Measurements from ENCODE around the gene CDC25A. TPM values are rescaled to one million over a fixed set of nuclear protein-coding genes. Genes with fewer than 3 reads are reported as not detected.

CDC25A gene
- total RNA-seq, 3 donors from 2014 or later, result 31.5 to 52.5 (median 40.1) TPM

DNA sequence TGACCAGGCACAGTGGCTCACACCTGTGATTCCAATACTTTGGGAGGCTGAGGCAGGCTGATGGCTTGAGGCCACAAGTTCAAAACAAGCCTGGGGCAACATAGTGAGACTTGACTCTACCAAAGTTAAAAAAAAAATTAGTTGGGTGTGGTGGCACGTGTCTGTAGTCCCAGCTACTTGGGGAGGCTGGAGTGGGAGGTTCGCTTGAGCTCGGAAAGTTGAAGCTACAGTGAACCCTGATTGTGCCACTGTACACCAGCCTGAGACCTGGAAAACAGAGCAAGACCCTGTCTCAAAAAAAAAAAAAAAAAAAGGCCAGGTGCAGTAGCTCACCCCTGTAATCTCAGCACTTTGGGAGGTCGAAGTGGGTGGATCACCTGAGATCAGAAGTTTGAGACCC is 3.1 kb downstream of the CDC25A start:
- no peak overlapping the region for H3K4me3 Mint-ChIP-seq
- no peak for ATAC-seq
- peaks cover 9% of the 10 kb centered on the region for H3K36me3 Mint-ChIP-seq (ENCODE audit: insufficient read depth)

DNA sequence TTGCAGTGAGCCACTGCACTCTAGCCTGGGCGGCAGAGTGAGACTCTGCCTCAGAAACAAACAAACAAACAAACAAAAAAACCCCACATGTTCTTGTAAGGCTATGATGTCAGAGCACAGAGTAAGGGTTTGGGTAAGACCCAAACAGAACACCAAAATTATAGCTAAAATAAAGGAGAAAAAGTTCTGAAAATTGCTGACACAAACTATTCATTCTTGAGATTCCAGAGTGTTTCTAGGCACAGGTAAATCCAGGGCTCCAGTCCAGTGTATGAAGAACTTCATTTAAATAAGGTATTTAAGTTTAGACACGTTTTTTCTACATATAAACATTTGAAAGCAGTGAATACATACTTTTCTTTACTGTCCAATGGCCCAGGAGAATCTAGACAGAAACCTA is 3.9 kb downstream of the CDC25A start:
- Mint-ChIP-seq H3K36me3 (ENCODE audit: insufficient read depth) (peaks cover 9% of the 10 kb centered on the region), H3K27me3 (ENCODE audit: low read depth) (peaks cover 26% of the 10 kb centered on the region), H3K4me3 (no peak overlapping the region), H3K4me1 (ENCODE audit: low read depth) (peaks cover 7% of the 10 kb centered on the region), H3K9me3 (no peaks in the 10 kb centered on the region)
- ATAC-seq (no peak), DNase-seq (no peak)

More for the DNA sequence above, 3.1 kb downstream of the CDC25A start:
- Mint-ChIP-seq H3K27me3 (ENCODE audit: low read depth) (peaks cover 26% of the 10 kb centered on the region), H3K4me1 (ENCODE audit: low read depth) (peaks cover 7% of the 10 kb centered on the region), H3K9me3 (no peaks in the 10 kb centered on the region)
- no peak for DNase-seq

DNA sequence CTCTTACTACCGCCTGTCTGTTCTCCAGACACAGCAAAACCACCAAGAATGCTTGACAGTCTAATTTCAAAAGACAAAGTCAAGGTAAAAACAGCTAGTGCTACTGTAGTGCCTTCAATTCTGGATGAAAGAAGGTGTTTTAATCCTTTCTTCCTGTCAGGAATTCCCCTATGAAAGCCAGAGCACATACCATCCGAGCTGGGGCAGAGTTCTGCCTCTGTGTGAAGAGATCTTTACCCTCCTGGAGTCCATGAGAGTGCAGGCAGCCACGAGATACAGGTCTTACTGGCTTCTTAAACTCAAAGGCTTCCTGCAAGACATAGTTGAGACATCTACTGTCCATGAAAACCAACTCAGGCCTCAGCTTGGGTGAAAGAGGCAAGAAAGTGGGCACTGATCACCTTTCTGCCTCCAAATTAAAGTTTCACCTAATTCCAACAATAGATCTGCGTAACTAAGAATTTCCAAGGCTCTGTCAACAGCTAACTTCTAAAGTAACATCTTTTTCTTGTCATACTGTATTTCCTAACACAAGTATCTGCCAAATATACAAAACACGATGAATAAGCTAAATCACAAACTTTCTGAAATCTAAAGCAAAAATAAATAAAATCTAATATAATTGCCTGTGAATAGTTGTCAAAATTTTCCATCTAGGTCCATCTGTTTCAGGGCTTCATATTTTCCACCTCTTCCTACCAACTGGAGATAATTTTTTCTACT is 7.5 kb downstream of the CDC25A start:
- no peak overlapping the region for H3K4me3 Mint-ChIP-seq
- no peaks in the 10 kb centered on the region for H3K9me3 Mint-ChIP-seq
- H3K27me3 Mint-ChIP-seq (ENCODE audit: low read depth), result peaks cover 13% of the 10 kb centered on the region
- DNase-seq (no peak), ATAC-seq (no peak)
- H3K36me3 Mint-ChIP-seq (ENCODE audit: insufficient read depth), result peaks cover 2% of the 10 kb centered on the region
- no peaks in the 10 kb centered on the region for H3K4me1 Mint-ChIP-seq (ENCODE audit: low read depth)

DNA sequence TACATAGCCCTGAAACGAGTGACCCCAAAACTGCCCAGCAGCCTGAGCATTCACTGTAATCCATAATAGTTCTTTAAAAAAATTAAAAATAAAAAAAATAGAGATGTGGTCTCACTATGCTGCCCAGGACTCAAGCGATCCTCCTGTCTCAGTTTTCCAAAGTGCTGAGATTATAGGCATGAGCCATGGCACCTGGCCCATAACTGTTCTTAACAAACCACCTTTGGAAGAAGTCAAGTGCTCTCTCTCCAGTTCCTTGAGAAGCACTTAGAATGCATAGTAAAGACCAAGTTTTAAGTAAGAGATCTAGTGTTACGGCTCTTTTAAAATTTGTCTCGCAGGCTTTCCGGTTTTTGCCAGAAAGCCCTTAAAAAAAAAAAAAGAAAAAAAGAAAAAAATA is 8.2 kb downstream of the CDC25A start:
- no peak for ATAC-seq
- Mint-ChIP-seq H3K27me3 (ENCODE audit: low read depth) (peaks cover 6% of the 10 kb centered on the region), H3K36me3 (ENCODE audit: insufficient read depth) (peaks cover 2% of the 10 kb centered on the region), H3K4me1 (ENCODE audit: low read depth) (no peaks in the 10 kb centered on the region), H3K4me3 (no peak overlapping the region), H3K9me3 (no peaks in the 10 kb centered on the region)
- no peak for DNase-seq

DNA sequence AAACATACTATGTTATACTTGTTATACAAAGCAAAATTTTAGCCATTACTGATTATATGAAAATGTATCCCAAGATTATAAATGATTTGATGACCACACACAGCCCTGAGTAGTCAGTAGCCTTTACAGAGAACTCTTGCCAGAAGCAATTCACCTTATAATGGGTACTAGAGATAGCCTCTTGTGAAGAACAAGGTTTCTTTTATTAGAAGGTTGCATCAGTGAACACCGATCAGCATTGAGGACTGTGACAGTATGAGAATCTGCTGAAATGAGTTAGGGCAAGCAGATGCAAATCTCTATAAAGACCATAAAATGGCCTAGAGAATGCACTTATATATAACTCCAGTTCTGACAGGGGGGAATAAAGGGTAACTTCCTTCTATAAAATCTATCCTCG is 10.1 kb downstream of the CDC25A start:
- no peaks in the 10 kb centered on the region for H3K9me3 Mint-ChIP-seq
- no peak for ATAC-seq
- H3K27me3 Mint-ChIP-seq (ENCODE audit: low read depth), result no peaks in the 10 kb centered on the region
- H3K4me1 Mint-ChIP-seq (ENCODE audit: low read depth), result no peaks in the 10 kb centered on the region
- H3K36me3 Mint-ChIP-seq (ENCODE audit: insufficient read depth), result peaks cover 3% of the 10 kb centered on the region
- no peak for DNase-seq
- H3K4me3 Mint-ChIP-seq, result no peak overlapping the region

DNA sequence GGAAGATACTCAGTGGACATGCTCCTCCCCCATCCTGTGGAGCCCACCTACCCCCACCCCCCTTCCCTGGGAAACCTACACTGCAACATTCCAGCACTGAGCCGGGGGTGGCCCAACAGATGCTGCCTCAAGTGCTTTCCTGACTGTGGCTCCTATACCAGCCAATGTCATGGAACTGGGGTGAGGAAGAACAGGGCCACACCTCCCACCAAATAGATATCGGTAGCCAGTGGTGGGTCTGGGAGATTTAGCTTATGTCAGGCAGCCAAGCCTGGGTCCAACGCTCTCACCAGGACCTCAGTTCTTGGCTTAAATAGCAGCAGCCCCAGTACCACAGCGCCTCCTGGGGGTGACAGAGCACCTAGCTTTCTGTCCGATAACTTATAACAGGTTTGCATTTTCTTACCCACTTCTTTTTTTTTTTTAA is 30.3 kb downstream of the CDC25A start:
- ATAC-seq, result peak in 1 of 2 donors; percentile 30
- H3K36me3 Mint-ChIP-seq (ENCODE audit: insufficient read depth), result no peaks in the 10 kb centered on the region

DNA sequence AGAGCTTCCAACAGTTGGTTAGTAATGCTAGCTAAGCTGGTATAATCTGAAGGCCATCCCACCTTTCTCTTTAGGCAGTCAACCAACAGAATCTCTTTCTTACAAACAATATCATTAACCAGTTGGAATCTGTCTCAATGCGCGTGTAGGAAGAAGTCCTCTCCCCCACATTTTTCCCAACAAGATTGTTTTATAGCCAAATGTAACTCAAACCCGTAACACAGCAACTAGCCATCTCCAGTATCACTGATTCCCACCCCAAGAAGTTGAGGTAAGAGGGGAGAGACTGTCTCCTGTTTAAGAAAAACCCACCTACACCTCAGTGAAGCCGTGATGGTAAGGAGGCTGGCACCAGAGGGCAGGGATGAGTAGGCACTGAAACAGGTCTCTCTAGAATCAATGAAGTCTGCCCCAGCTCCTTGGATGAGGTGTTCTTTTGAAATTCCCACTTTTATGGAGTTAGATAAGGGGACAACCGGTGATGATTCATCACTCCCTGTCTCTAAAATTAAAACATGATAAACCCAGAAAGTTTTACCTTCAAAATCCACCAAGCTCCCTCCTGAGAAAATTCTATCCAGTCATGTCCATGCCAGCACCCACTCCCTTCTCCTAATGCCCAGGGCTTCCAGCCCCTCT is 30.9 kb downstream of the CDC25A start:
- DNase-seq (no peak), ATAC-seq (no peak)
- H3K27me3 Mint-ChIP-seq (ENCODE audit: low read depth), result no peaks in the 10 kb centered on the region
- no peaks in the 10 kb centered on the region for H3K36me3 Mint-ChIP-seq (ENCODE audit: insufficient read depth)
- H3K9me3 Mint-ChIP-seq, result no peaks in the 10 kb centered on the region
- H3K4me3 Mint-ChIP-seq, result no peak overlapping the region
- H3K4me1 Mint-ChIP-seq (ENCODE audit: low read depth), result no peaks in the 10 kb centered on the region

More for the DNA sequence above, 30.3 kb downstream of the CDC25A start:
- DNase-seq, result peak; percentile 26
- Mint-ChIP-seq H3K4me3 (no peak overlapping the region), H3K27me3 (ENCODE audit: low read depth) (no peaks in the 10 kb centered on the region), H3K9me3 (no peaks in the 10 kb centered on the region), H3K4me1 (ENCODE audit: low read depth) (no peaks in the 10 kb centered on the region)

DNA sequence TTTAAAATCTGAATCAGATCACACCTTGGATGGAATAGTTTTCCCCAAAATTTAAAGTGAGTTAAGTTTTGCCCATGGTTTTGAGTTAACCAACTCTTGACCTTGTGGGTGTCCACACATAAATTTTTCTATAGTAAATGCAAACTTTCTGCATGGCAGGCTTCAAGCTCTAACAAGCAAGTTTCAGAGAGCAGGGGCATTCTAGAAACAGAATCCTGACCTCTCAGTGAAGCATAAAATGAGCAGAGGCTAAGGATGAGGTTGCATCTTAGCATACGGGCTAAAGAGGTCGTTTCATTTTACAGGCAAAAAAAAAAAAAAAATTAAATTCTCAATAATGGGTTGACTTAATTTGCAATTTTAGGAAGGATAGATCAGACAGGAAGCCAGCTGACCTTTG is 32.1 kb downstream of the CDC25A start:
- no peaks in the 10 kb centered on the region for H3K36me3 Mint-ChIP-seq (ENCODE audit: insufficient read depth)
- H3K27me3 Mint-ChIP-seq (ENCODE audit: low read depth), result no peaks in the 10 kb centered on the region
- DNase-seq (no peak), ATAC-seq (no peak)
- H3K9me3 Mint-ChIP-seq, result no peaks in the 10 kb centered on the region
- no peaks in the 10 kb centered on the region for H3K4me1 Mint-ChIP-seq (ENCODE audit: low read depth)
- H3K4me3 Mint-ChIP-seq, result no peak overlapping the region

DNA sequence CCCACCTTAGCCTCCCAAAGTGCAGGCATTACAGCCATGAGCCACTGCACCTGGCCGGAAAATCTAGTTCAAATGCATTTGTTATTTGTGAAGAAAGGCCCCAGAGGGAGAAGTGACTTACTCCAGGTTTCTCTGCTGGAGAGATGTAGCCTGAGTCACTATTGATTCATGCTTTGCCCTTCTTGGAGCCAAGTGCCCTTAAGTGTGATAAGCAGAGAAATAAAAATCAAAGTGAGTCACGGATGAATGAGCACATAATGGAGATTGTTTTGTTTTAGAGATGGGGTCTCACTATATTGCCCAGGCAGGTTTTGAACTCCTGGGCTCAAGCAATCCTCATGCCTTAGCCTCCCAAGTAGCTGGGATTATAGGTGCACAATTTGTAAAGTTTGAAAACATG is 33.1 kb downstream of the CDC25A start:
- no peaks in the 10 kb centered on the region for H3K27me3 Mint-ChIP-seq (ENCODE audit: low read depth)
- DNase-seq (no peak), ATAC-seq (no peak)
- no peaks in the 10 kb centered on the region for H3K36me3 Mint-ChIP-seq (ENCODE audit: insufficient read depth)
- H3K4me3 Mint-ChIP-seq, result no peak overlapping the region
- no peaks in the 10 kb centered on the region for H3K4me1 Mint-ChIP-seq (ENCODE audit: low read depth)
- H3K9me3 Mint-ChIP-seq, result no peaks in the 10 kb centered on the region

DNA sequence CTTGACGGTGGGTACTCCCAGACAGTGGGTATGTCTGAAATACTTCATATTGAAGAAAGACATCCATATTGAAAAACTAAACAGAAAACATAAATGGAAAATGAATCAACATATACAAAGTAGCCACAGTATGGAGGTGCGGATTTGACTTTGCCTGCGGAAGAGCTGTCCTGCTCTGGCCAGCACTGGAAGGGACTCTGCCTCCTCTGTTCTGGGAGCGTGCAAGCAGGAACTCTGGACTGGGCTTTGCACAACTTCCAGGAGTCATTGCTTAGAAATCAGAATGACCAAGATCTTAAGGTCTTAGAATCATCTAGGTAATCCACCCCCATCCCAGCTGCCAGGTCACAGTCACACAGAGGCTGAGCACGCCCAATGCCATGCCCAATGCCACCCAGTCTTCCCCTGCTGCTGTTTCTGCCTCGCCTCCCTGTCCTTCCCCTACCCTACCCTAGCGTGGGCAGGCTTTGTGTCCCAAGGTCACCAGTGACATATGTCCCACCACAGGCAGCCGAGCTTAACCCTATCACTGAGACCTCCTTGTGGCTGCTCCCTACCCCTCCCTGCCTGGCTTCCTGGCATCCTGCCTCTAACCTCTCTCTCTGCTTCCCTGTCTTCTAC is 36.3 kb downstream of the CDC25A start:
- H3K36me3 Mint-ChIP-seq (ENCODE audit: insufficient read depth), result no peaks in the 10 kb centered on the region
- no peaks in the 10 kb centered on the region for H3K4me1 Mint-ChIP-seq (ENCODE audit: low read depth)
- H3K27me3 Mint-ChIP-seq (ENCODE audit: low read depth), result no peaks in the 10 kb centered on the region
- no peaks in the 10 kb centered on the region for H3K9me3 Mint-ChIP-seq
- no peak for ATAC-seq
- DNase-seq, result no peak
- H3K4me3 Mint-ChIP-seq, result no peak overlapping the region

DNA sequence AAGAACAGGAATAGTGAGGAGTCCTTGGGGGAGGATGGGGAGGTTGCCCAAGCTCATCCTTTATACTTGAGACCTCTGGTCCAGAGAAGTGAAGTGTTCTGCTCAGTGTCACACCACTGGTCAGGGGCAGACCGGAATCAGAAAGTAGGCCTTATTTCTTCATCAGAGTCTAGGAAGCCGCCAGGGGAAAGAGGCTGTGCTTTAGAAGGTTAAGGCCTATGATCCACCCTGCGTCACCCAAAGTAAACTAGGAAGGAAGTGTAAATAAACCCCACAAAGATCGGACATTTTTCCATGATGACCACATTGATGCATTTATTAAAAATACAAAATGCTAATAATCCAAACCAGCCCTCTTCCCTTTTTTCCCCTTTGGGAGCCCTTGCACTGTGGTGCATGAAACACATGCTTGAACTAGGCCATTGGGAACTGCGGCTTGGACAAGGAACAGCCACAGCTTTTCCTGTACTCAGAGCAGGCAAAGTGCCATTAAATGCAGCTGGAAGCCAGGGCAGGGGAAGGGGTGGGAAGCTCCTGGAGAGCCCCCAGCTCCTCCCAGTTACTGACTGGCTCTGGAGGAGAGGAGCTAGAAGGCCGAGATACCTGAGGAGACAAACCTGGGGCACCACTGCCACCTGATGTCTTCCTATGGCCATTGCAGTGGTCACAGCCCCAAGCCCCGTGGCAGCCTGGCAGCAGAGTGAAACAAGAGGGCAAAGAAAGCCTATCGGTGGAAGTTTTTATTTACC is 37.0 kb downstream of the CDC25A start:
- H3K9me3 Mint-ChIP-seq, result no peaks in the 10 kb centered on the region
- no peaks in the 10 kb centered on the region for H3K4me1 Mint-ChIP-seq (ENCODE audit: low read depth)
- H3K36me3 Mint-ChIP-seq (ENCODE audit: insufficient read depth), result no peaks in the 10 kb centered on the region
- ATAC-seq, result peak; percentile 80 to 85
- DNase-seq, result peak; percentile 30
- H3K4me3 Mint-ChIP-seq, result no peak overlapping the region
- H3K27me3 Mint-ChIP-seq (ENCODE audit: low read depth), result no peaks in the 10 kb centered on the region

DNA sequence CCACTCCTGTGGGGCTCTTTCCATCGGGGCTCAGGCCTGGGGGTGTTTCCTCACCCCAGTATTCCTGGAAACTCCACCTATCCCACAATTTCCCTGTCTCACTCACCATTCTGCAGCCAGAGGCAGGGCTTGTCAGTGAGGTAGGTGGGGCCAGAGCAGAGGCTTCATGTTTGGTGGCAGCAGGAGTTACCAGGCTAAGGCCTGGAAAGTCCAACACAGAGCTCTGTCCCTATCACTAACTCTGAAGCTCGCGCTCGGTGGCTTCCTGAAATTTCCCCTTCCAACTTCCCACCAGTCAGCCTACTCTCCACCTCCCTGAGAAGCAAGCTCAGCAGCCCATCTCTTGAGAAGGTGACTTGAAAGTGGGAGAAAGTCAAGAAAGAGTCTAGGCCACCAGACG is 44.2 kb downstream of the CDC25A start:
- ATAC-seq (no peak), DNase-seq (no peak)
- Mint-ChIP-seq H3K4me1 (ENCODE audit: low read depth) (no peaks in the 10 kb centered on the region), H3K9me3 (no peaks in the 10 kb centered on the region), H3K36me3 (ENCODE audit: insufficient read depth) (no peaks in the 10 kb centered on the region), H3K4me3 (no peak overlapping the region), H3K27me3 (ENCODE audit: low read depth) (no peaks in the 10 kb centered on the region)

DNA sequence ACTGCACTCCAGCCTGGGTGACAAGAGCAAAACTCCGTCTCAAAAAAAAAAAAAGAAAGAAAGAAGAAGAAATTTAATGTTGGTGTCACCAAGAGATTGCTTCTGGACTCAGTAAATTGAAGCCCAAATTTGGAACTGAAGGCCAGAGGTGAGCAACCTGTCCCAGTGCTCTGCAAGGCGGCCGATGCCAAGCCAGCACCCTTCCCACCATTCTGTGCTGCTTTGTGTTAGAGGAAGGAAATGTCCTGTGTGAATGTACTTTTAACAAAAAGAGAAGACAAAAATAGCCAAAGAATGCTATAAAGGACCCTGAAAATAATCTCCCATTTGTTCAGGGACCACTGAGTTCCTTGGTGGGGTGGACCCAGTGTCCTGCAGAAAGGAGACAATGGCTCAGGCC is 44.6 kb downstream of the CDC25A start:
- H3K9me3 Mint-ChIP-seq, result no peaks in the 10 kb centered on the region
- DNase-seq (no peak), ATAC-seq (no peak)
- no peak overlapping the region for H3K4me3 Mint-ChIP-seq
- no peaks in the 10 kb centered on the region for H3K27me3 Mint-ChIP-seq (ENCODE audit: low read depth)
- H3K4me1 Mint-ChIP-seq (ENCODE audit: low read depth), result no peaks in the 10 kb centered on the region
- no peaks in the 10 kb centered on the region for H3K36me3 Mint-ChIP-seq (ENCODE audit: insufficient read depth)

DNA sequence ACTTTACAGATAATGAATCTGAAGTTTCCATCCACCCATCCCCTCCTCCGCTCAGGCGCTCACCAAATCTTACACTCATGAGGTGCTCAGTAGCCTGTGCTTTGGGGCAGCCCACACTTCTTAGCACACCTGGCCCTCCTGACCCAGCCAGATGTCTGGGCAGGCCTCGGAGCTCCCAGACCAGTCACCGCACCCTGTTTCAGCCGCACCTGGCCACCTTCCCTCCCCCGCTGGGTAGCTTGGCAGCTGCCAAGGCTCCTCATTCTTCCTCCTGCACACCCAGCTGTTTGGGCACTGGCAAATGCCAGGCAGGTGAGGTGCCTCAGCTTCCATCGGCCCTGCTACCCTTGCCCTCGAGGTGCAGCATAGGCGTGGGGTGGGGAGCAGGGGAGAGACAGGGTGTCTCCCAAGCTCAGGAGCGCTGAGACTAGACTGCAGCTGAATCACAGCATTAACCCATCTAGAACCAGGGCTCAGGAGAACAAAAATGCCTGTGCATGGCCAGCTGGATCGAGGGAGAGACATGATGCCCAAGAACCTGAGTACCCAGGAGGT is 45.8 kb downstream of the CDC25A start:
- no peak for ATAC-seq
- no peak for DNase-seq
- no peaks in the 10 kb centered on the region for H3K9me3 Mint-ChIP-seq
- no peaks in the 10 kb centered on the region for H3K4me1 Mint-ChIP-seq (ENCODE audit: low read depth)
- H3K36me3 Mint-ChIP-seq (ENCODE audit: insufficient read depth), result no peaks in the 10 kb centered on the region
- no peak overlapping the region for H3K4me3 Mint-ChIP-seq
- H3K27me3 Mint-ChIP-seq (ENCODE audit: low read depth), result no peaks in the 10 kb centered on the region
